Measurements from ENCODE around the gene PTGDS.
A peak's percentile ranks its signal among the peaks of the same experiment; 100 is the strongest.

PTGDS gene

DNA sequence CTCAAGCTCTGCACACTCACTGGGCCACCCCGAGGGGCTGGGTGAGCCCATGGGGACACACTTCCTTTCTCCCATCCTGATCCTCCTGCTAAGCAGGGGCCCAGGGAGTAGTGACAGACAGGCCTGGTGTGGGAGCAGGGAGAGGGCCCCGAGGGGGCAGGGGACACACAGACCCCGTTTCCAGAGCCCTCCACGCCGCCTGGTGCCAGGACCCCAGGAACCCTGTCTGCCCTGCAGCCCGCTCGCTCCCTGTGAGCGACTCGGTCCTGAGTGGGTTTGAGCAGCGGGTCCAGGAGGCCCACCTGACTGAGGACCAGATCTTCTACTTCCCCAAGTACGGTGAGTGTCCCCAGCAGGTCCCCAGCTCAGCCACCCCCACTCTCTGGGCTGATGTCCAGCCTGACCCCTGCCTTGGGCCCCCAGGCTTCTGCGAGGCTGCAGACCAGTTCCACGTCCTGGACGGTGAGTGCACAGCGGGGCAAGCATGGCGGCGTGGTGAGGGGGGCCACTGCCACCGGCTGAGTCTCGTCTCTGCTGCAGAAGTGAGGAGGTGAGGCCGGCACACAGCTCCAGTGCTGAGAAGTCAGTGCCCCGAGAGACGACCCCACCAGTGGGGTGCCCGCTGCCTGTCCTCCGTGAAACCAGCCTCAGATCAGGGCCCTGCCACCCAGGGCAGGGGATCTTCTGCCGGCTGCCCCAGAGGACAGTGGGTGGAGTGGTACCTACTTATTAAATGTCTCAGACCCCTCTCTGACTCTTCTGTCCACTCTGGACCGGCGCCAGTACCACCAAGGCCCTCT lies 30.9 kb upstream of the PTGDS start:
- no peak for DNase-seq (ENCODE audit: low read depth)

DNA sequence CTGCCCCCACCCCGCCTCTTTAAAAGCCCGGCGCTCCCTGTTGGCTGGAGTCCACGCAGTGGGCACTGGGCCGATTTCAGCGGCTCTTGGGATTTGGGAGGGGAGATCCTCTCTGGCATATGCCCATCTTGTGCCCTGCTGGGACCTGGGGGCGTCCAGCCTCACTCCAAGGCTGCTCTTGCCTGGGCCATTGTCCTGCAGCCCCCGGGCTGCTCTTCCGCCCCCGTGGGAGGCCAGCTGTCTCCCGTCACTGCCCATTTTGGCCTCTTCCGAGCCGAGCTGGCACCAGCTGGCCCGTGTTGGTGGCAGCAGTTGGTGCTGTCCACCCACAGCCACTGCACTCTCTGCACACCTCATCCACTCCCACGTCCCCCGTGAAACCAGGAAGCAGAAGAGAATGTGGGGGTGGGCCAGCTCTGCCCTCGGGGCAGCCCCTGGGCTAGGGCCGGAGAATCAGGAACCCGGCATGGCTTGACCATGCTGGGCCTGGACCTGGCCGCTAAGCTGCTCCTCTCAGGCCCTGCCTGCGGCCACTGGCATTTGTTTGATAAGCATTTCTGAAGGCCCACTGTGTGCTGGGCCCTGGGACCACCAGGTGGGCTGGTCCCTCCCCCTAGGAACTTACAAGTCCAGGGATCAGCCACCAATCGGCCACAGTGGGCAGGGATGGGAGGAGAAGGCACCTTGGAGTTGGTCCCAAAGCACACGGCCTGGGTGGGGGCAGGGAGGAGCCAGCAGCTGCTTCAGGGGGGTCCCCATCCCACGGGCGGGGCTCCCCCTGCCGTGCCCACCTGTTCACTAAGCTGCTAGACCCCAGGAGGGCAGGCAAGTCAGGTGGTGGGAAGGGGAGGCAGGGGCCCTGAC lies 30.0 kb upstream of the PTGDS start:
- no peak for DNase-seq (ENCODE audit: low read depth)

DNA sequence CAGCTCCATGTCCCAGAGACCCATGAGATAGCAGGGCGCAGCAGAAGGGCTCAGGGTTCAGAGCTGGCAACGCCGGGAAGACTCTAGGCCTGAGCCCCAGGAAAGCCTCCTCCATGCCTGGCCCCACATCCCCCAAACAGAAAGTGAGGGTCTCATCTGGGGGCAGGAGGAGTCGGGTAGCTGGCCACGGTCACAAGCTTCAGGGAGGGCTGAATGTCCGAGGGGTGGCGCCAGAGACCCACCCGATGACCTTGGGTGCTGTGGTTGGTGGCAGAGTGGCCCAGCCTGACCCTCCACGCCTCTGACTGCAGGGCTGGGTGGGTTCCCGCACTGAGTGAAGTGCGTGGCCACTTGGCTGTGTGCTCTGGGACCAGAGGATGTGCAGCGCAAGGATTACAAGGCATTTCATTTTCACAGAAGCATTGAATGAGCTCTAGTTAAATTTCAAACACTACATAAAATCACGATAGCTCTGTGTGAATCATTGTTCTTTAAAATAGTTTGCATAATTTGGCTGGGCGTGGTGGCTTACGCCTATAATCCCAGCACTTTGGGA lies 29.3 kb upstream of the PTGDS start:
- no peak for DNase-seq (ENCODE audit: low read depth)

DNA sequence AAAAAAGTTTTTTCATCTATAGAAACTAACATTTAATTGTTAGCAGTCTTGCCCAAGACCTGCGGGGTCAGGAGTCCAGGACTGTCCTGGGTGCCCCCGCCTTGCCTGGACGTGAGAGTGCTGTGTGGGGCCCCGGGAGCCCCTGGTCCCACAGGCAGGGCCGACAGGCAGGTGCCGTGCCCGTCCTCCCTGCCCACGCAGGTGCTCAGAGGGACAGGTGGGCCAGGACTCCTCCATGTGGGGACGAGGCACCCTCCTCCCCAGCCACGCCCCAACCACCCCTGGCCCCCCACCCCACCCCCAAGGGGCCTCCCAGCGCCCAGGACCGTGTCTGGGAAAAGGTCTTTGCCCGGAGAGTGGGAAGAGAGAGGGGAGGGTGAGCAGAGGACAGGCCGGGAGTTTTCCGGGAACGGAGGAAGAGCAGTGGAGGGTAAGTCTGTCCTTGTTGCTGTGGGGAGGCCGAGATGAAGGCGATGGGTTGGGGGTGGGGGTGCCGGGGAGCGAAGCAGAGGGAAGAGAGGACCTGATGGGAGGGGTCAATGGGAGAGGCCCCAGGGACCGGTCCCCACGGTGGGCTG lies 28.0 kb upstream of the PTGDS start:
- no peak for DNase-seq (ENCODE audit: low read depth)

DNA sequence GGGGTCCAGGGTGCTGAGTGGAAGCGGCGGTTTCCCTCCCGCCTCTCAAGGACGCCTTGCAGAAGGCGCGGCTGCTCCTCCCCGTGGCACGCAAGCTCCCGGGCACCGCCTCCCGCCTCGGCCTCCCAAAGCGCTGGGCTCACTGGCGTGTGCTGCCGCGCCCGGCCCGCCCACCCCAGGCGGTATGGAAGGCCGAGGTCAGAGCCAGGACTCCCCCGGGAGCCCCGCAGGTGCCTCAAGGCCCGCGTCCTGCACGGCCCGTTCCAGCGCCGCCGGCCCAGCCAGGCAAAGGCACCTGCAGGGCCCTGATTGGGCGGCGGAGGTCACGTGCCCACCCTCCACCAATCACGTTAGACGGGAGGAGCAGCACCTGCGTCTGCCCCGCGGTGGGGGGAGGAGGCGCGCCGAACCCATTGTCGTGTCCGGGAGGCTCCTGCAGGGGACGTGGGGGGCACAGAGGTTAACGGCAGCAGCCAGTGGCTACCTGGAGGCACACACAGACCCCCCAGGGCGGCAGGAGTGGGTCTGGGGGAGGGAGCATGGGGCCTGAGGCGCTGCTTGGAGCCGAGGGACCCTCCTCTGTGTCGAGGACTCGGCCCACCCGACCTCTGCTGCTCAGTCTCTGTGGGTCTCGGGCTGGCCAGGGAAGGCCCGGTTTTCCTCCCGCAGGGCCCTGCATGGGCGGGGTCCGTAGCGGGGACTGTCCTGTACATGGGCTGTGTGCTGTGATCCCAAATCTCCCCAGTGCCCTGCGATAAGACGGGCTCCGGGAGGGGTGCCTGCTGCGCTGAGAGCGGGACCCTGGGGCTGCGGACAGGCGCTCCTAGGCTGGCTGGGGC lies 27.3 kb upstream of the PTGDS start:
- DNase-seq (ENCODE audit: low read depth) = peak; percentile 95

DNA sequence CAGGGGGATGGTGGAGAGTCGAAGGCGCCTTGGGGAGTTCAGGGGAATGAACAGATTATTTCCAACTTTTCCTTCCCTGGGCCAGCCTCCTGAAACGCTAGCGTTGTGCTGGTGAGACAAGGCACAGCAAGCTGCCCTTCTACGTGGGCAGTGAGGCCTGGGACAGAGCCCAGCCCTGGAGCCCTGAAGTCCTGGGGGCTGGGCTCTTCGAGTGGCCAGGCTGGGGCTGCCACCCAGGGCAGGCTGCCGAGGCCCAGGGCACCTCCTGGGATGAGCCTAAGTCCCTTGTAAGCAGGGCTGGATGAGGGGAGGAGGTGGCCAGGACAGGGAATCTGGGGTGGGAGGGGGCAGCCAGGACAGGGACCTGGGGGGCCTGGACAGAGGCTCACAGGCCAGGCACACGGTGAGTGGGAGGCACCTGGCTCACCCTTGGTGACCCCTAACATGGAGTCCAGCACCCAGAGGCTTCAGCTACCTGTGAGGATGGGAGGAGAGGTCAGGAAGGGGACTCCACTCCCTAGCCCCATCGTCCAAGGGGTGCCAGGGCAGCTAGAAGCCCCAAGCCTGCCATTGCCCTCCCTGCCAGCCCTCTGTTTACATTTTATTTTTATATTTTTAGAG lies 26.5 kb upstream of the PTGDS start:
- DNase-seq (ENCODE audit: low read depth) = no peak

DNA sequence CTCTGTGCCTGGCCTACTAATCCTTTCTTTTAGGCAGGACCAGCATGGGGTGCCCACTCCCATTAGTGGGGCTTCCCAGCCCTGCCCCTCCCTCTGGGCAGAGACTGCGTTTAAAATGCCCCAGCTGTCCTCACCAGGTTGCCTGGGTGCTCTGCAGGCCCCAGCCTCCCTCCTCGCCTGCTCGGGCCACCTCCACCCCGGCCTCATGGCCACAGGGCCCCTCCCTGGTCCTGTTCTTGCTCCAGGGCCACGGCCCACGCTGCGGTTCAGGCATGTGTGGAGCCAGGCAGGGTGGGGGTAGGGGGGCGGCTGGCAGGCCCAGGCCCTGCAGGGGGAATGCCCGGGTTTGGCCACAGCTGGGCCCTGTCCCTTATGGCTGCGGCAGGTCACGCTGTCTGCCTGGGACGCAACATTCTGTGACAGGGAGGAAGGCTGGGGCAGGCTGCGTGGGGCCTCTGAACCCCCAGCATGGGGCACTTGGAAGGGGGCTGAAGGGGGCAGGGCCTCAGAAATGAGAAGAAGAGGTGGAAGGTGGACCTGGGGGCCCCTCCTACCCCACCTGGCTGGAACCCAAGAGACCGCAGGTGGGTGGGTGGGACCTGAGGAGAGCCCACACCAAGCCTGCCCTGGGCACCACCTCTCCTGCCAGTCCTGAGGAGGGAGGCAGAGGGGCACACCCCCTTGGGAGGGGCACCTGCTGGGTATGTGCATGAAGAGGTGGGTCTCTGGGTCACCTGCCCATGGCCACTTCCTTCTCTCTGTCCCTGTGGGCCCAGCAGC lies 25.6 kb upstream of the PTGDS start, which contains the start of gene LCN12:
LCN12 (plus strand) TSS at position 733 of the 780 bp plus-strand sequence. CDS start 55 bp downstream, outside the sequence.
- DNase-seq (ENCODE audit: low read depth) = no peak

DNA sequence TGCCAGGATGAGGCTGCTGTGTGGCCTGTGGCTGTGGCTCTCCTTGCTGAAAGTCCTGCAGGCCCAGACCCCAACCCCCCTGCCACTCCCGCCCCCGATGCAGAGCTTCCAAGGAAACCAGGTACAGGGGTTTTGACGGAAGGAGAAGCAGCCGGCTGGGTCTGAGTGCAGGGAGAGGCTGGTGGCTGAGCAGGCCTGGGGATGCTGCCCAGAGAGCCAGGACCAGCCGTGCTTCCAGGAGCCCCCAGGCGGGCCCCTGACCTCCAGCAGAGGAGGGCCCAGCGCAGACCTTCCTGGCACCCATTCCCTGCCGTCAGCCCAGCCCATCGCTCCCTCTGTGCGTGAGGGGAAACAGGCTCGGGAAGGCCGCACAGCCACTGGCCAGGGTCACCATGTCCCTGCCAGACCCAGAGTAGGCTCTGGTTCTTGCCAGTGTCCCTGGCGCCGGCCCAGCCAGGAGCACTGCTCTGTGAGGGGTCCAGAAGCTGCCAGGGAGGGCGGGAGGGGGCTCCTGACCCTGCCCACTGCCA lies 24.9 kb upstream of the PTGDS start:
- no peak for DNase-seq (ENCODE audit: low read depth)

DNA sequence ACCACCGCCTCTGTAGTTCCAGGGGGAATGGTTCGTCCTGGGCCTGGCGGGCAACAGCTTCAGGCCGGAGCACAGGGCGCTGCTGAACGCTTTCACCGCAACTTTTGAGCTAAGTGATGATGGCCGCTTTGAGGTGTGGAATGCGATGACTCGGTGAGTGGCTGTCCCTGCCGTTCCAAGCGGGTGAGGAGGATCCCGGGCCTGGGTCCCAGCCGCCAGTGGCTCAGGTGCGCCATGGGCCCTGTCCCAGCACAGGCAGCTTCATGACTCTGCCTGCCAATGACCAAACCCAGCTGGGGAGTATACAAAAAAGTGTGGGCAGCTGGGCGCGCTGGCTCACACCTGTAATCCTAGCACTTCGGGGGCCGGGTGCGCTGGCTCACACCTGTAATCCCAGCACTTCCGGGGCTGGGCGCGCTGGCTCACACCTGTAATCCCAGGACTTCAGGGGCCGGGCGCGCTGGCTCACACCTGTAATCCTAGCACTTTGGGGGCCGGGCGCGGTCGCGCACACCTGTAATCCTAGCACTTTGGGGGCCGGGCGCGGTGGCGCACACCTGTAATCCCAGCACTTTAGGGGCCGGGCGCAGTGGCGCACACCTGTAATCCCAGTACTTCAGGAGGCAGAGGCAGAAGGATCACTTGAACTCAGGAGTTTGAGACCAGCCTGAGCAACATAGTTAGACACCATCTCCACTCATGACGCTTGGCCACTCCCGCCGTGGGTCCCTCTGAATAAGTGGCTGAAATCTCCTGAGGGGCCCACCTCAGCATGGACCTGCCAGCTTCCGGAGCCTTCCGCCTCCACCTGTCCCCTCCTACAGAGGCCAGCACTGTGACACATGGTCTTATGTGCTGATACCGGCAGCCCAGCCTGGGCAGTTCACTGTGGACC lies 24.2 kb upstream of the PTGDS start:
- DNase-seq (ENCODE audit: low read depth) = no peak

DNA sequence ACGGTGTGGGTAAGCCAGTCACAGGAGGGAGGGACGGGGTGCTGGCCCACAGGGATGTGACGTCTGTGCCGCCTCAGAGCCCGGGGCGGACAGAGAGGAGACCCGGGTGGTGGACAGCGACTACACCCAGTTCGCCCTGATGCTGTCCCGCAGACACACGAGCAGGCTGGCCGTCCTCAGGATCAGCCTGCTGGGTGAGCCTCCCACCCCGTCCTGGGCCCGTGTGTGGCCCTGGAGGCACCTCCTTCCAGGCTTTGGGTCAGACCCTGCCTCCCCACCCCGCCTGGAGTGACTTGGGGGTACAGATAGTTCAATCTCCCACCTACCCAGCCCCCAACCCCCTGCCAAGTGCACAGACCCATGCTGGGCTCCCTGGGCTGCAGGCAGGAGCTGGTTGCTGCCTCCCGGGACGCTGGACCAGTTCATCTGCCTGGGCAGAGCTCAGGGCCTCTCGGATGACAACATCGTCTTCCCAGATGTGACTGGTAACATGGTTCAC lies 23.5 kb upstream of the PTGDS start:
- DNase-seq (ENCODE audit: low read depth) = no peak

DNA sequence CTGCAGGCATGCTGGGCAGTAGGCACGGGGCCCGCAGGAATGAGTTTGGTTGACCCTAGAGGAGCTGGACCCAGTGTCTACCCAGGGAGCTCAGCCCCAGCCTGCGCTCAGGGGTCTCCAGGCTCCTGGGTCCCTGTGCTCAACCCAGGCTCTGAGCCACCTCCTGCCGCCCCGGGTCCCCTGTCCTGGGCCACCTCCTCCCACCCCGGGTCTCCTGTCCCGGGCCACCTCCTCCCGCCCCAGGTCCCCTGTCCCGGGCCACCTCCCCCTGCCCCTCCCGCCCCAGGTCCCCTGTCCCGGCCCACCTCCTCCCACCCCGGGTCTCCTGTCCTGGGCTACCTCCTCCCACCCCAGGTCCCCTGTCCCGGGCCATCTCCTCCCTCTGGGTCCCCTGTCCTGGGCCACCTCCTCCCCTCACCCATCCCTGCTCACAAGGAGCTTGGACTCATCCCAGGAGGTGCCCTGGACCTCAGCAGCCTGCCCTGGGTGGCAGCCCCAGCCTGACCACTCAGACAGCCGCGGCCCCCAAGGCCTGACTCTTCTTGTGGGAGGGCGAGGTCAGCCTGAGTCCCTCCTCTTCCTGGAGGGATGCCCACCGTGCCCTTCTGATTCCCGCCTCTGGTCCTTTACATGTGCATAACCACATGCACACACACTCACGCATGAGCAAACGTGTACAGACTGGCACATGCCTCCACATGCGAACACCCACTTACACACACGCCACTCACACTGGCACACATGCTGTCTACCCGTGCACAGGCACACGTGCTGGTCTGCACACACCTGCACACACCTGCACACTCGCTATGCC lies 22.8 kb upstream of the PTGDS start:
- DNase-seq (ENCODE audit: low read depth) = no peak

DNA sequence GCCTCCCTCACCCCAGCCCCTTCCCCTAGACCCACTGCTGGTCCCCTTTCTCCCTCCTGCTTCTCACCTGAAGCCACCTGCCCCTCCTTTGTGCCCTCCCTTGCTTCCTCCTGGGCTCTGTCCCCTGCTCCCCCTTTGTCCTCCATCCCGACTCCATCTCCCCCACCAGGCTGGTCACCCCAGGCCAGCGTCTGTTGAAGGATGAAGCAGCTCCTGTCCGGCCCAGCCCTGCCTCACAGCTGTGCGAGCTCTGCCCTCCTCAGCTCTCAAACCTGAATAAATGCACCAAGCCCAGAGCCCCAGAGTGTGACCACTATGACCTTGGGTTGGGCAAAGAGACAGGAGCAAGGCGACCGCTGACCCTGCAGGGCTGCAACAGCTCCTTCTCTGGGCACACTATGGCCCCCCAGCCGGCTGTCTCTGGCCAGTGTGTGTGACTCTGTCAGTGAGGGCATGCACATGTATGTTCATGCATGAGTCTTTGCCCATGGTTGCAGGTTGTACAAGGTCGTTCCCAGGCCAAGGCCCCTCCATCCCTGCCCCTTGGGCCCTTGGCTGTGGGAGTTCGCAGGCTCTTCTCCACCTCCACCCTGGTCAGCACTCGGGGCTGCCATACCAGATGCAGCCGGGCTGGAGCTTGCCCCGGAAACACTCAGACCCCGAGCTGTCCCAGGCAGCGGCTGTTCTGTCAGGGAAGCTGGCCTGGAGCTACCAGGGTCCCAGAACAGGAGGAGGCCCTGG lies 21.9 kb upstream of the PTGDS start:
- DNase-seq (ENCODE audit: low read depth) = no peak

DNA sequence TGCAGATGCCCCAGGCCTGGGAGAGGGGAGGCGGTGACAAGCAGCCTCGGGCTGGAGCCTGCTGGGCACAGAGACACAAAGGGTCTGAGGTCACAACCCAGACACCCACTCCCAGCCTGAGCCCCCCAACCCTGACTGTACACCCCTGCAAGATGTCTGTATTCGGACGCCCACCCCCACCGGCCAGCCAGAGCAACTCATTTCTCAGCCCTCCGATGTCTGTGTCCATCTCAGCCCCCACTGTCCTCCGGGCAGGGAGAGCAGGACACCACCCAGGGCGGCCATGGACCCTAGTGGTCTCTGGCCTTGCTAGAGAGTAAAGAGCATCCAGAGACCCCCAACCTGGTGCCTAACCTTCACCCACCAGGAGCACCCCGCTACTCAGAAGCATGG lies 21.4 kb upstream of the PTGDS start:
- no peak for DNase-seq (ENCODE audit: low read depth)

DNA sequence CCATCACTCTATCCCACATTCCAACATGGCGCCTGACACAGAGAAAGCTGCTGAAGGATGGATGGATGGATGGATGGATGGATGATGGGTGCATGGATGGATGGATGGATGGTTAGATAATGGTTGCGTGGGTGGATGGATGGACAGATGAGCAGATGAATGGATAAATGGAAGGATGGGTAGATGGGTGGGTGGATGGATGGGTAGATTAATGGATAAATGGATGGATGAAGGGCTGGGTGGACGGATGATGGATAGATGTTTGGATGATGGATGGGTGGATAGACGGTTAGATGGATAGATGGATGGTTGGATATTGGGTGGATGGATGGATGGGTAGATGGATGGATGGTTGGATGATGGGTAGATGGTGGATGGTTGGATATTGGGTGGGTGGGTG lies 20.7 kb upstream of the PTGDS start:
- no peak for DNase-seq (ENCODE audit: low read depth)

DNA sequence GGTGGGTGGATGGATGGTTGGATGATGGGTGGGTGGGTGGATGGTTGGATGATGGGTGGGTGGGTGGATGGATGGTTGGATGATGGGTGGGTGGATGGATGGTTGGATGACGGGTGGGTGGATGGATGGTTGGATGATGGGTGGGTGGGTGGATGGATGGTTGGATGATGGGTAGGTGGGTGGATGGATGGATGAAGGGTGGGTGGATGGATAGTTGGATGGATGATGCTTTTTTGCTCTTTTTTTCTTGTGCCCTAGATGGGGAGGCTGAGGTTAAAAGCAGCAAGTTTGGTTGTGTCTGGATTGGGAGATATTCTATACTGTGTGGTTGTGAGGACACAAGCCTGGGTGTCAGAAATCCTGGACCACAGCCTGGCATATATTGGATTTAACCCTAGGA lies 19.8 kb upstream of the PTGDS start:
- no peak for DNase-seq (ENCODE audit: low read depth)

DNA sequence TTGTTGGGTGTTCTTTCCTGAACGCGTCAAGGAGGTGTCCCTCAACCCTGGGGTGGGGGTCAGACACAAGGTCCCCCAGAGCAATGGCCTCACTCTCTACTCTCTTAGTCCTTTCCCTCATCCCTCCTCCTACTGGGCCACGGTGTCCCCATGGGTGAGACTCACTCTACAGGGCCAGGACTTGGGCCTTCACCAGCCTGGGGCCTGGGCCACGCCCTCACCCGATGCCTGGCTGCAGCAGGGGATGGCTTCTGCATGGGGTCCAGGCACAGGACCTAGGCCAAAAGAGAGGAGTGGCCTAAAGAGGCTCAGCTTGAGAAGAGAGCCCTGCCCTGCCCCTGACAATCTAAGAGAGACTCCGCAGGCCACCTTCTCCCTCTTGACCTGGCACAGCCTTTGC lies 19.4 kb upstream of the PTGDS start:
- no peak for DNase-seq (ENCODE audit: low read depth)

DNA sequence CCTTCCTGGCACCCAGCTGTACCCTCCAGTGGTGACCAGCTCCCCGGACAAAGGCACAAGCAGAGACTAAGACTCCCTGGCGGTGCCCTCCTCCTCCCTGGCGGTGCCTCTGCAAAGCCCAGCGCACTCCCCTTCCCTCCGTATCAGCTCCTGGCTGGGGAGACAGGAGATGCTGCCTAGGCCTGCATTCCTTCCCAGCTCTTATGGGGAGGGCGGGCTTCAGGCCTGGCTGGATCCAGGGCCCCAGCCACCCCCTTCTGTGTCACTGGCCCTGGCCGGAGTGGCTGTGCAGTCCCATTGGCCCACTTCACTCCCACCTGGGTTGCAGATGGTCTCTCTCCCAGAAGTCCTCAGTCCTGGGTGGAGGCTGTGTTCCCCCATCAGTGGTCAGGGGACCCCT lies 18.8 kb upstream of the PTGDS start:
- DNase-seq (ENCODE audit: low read depth) = no peak

Measured in activated T-cell treated with anti-CD3 and anti-CD28 coated beads for 24 hours (primary cell).